MM.1S (cell line): ENCODE results near the gene CCDC85B.

Experiments used
- DNase-seq: peaks from one replicate; pipeline ENCODE4 v3.0.0-alpha.2; 2015
- H2AFZ ChIP-seq: fragments of 300-600 bp; sonication (generic); 2 replicates; pipeline ENCODE4 v1.6.0; 2016; ENCODE audit warnings: antibody characterized with exemption, low read length
- H3F3A ChIP-seq: fragments of 300-600 bp; sonication (generic); 2 replicates; pipeline ENCODE4 v1.6.1; 2016; ENCODE audit warnings: mild to moderate bottlenecking, antibody characterized with exemption, low read length, moderate library complexity, mixed read lengths; ENCODE audit not compliant: insufficient read depth
- H3K27ac ChIP-seq: fragments of 300-600 bp; sonication (generic); 2 replicates; pipeline ENCODE4 v1.5.1; 2016; ENCODE audit warnings: mild to moderate bottlenecking, low read length
- H3K27me3 ChIP-seq: fragments of 300-600 bp; sonication (generic); replicated peaks from 2 replicates; pipeline ENCODE4 v1.6.0; 2016; ENCODE audit warnings: low read length; ENCODE audit not compliant: insufficient read depth
- H3K36me3 ChIP-seq: fragments of 300-600 bp; sonication (generic); replicated peaks from 2 replicates; pipeline ENCODE4 v1.6.1; 2016; ENCODE audit warnings: mild to moderate bottlenecking, low read length, mixed read lengths; ENCODE audit not compliant: insufficient read depth
- H3K4me1 ChIP-seq: fragments of 300-600 bp; sonication (generic); 2 replicates; pipeline ENCODE4 v1.6.1; 2016; ENCODE audit warnings: low read length, mixed read lengths
- H3K4me2 ChIP-seq: fragments of 300-600 bp; sonication (generic); 2 replicates; pipeline ENCODE4 v1.6.0; 2016; ENCODE audit warnings: low read depth, low read length
- H3K4me3 ChIP-seq: fragments of 300-600 bp; sonication (generic); 2 replicates; pipeline ENCODE4 v1.5.1; 2016; ENCODE audit warnings: low read length, mixed read lengths
- H3K79me2 ChIP-seq: fragments of 300-600 bp; sonication (generic); 2 replicates; pipeline ENCODE4 v1.6.1; 2016; ENCODE audit warnings: mixed run types, low read length, mixed read lengths
- H3K9ac ChIP-seq: fragments of 300-600 bp; sonication (generic); 2 replicates; pipeline ENCODE4 v1.6.1; 2016; ENCODE audit warnings: low read length, mixed read lengths
- H3K9me2 ChIP-seq: fragments of 300-600 bp; sonication (generic); replicated peaks from 2 replicates; pipeline ENCODE4 v1.6.1; 2016; ENCODE audit warnings: mild to moderate bottlenecking, low read length, mixed read lengths; ENCODE audit not compliant: insufficient read depth
- H3K9me3 ChIP-seq: fragments of 300-600 bp; sonication (generic); replicated peaks from 2 replicates; pipeline ENCODE4 v1.6.1; 2016; ENCODE audit warnings: mild to moderate bottlenecking, low read length, mixed read lengths; ENCODE audit not compliant: insufficient read depth
- H4K20me1 ChIP-seq: fragments of 300-600 bp; sonication (generic); 2 replicates; pipeline ENCODE4 v1.6.1; 2016; ENCODE audit warnings: mild to moderate bottlenecking, low read length, moderate library complexity, mixed read lengths; ENCODE audit not compliant: insufficient read depth
- CTCF ChIP-seq: fragments of 300-600 bp; sonication (generic); IDR thresholded peaks from 2 replicates; pipeline ENCODE4 v1.5.1; 2016; ENCODE audit warnings: antibody characterized with exemption, low read length, mixed read lengths
- EZH2 ChIP-seq: fragments of 300-600 bp; sonication (generic); optimal IDR thresholded peaks from 2 replicates; pipeline ENCODE3; 2017; ENCODE audit warnings: low read depth, mild to moderate bottlenecking, antibody characterized with exemption, low read length, mixed read lengths
- EZH2phosphoT487 ChIP-seq: fragments of 300-600 bp; sonication (generic); IDR thresholded peaks from 2 replicates; pipeline ENCODE4 v1.6.1; 2018; ENCODE audit warnings: antibody characterized with exemption, low read length

CCDC85B gene

GRCh38 chr11:65882120-65883057 is 8.1 kb upstream of the CCDC85B start:
- TF ChIP-seq EZH2 (no peak), CTCF (no peak), EZH2phosphoT487 (no peak)
- no peak overlapping the region for H3K4me2 ChIP-seq
- peaks cover 8% of the 10 kb centered on the region for H3K36me3 ChIP-seq

GRCh38 chr11:65883058-65883761 is 7.3 kb upstream of the CCDC85B start:
- Histone ChIP-seq H3F3A (0 out of 2 replicates have a peak, but pooled peaks cover 7% of the 10 kb centered on the region), H3K36me3 (peaks cover 8% of the 10 kb centered on the region), H4K20me1 (no peaks in the 10 kb centered on the region), H3K4me3 (no peak overlapping the region), H3K9me2 (no peaks in the 10 kb centered on the region), H3K4me2 (no peak overlapping the region), H3K9me3 (no peaks in the 10 kb centered on the region), H3K79me2 (peaks cover 26% of the 10 kb centered on the region), H2AFZ (no peak overlapping the region), H3K4me1 (peaks cover 25% of the 10 kb centered on the region), H3K9ac (no peak overlapping the region), H3K27ac (no peak overlapping the region), H3K27me3 (no peaks in the 10 kb centered on the region)
- no peak for DNase-seq
- no peak for TF ChIP-seq EZH2
- no peak for TF ChIP-seq EZH2phosphoT487
- no peak for TF ChIP-seq CTCF

More at GRCh38 chr11:65882120-65883057, 8.1 kb upstream of the CCDC85B start:
- Histone ChIP-seq H3K9me3 (no peaks in the 10 kb centered on the region), H3K27ac (no peak overlapping the region), H3F3A (no peaks in the 10 kb centered on the region), H3K4me1 (peaks cover 20% of the 10 kb centered on the region), H3K79me2 (peaks cover 18% of the 10 kb centered on the region), H4K20me1 (no peaks in the 10 kb centered on the region), H3K4me3 (no peak overlapping the region), H3K9ac (no peak overlapping the region), H3K9me2 (no peaks in the 10 kb centered on the region), H3K27me3 (no peaks in the 10 kb centered on the region), H2AFZ (no peak overlapping the region)
- DNase-seq: no peak

GRCh38 chr11:65883786-65884715 is 6.4 kb upstream of the CCDC85B start:
- H3K27ac ChIP-seq: no peak overlapping the region
- peaks cover 26% of the 10 kb centered on the region for H3K79me2 ChIP-seq
- H3K27me3 ChIP-seq: no peaks in the 10 kb centered on the region
- H3K4me3 ChIP-seq: no peak overlapping the region
- no peaks in the 10 kb centered on the region for H3K9me3 ChIP-seq
- peaks cover 20% of the 10 kb centered on the region for H3K4me1 ChIP-seq
- no peak for TF ChIP-seq EZH2
- no peak for TF ChIP-seq EZH2phosphoT487
- TF ChIP-seq CTCF: no peak
- peaks cover 13% of the 10 kb centered on the region; the same call in 1 of the 2 replicates for H3F3A ChIP-seq
- DNase-seq: no peak
- H3K9ac ChIP-seq: no peak overlapping the region
- no peaks in the 10 kb centered on the region for H4K20me1 ChIP-seq
- no peak overlapping the region for H3K4me2 ChIP-seq
- H3K9me2 ChIP-seq: no peaks in the 10 kb centered on the region
- no peak overlapping the region for H2AFZ ChIP-seq
- peaks cover 8% of the 10 kb centered on the region for H3K36me3 ChIP-seq
